Sigmoid colon (tissue), 4 donors: Measurements from ENCODE around the gene SORBS1.

Experiments used
- POLR2A ChIP-seq, 2 donors: fragments of 450-650 bp; IDR thresholded peaks; one replicate each; pipeline ENCODE4 v1.6.1; 2016; ENCODE audit warnings: antibody characterized with exemption in 2 of 2, mild to moderate bottlenecking in 2 of 2, moderate library complexity in 2 of 2
- POLR2AphosphoS5 ChIP-seq, 4 donors: sonication (generic); formaldehyde crosslinking; IDR thresholded peaks; one replicate each; pipeline ENCODE4 v1.6.1; 2017; ENCODE audit warnings: antibody characterized with exemption in 4 of 4
- TF ChIP-seq, protein P1 (sequence below), 4 experiments: fragments of 450-650 bp in 3 of 4; fragments of 200-600 bp in 1 of 4; IDR thresholded peaks; one replicate each; pipeline ENCODE4 v1.5.1; 2016 to 2019; ENCODE audit warnings: antibody characterized with exemption in 4 of 4, mild to moderate bottlenecking in 3 of 4, moderate library complexity in 2 of 4

DNA sequence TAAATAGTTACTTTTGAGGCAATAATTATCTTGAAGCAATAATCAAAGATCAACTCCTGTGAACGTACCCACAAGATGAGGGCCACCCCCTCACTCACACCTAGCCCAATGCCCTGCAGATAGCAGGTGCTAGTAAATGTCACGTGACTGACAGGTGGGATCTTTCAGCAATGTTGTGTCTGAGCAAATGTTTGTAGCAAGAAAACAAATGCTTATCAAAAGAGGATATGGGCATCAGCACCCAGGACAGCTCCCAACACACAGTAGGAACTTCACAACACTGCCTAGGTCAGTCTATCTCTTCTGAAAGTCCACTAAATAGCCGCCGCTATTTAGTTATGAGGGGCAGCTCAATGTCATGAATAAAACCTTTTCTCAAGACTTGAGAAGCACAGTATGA, 149.5 kb downstream of the SORBS1 start:
- TF ChIP-seq, protein P1, sequence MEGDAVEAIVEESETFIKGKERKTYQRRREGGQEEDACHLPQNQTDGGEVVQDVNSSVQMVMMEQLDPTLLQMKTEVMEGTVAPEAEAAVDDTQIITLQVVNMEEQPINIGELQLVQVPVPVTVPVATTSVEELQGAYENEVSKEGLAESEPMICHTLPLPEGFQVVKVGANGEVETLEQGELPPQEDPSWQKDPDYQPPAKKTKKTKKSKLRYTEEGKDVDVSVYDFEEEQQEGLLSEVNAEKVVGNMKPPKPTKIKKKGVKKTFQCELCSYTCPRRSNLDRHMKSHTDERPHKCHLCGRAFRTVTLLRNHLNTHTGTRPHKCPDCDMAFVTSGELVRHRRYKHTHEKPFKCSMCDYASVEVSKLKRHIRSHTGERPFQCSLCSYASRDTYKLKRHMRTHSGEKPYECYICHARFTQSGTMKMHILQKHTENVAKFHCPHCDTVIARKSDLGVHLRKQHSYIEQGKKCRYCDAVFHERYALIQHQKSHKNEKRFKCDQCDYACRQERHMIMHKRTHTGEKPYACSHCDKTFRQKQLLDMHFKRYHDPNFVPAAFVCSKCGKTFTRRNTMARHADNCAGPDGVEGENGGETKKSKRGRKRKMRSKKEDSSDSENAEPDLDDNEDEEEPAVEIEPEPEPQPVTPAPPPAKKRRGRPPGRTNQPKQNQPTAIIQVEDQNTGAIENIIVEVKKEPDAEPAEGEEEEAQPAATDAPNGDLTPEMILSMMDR (IDR thresholded peaks at IDR 0.05): no peak
- TF ChIP-seq POLR2AphosphoS5 (IDR thresholded peaks at IDR 0.05) (no peak), POLR2A (IDR thresholded peaks at IDR 0.05) (no peak)
